Activated naive CD8-positive, alpha-beta T cell treated with anti-CD3 and anti-CD28 coated beads, Interleukin-2, amount 50 U/mL, for 24 hours (primary cell): ENCODE results near the gene COL4A1.
A peak's percentile ranks its signal among the peaks of the same experiment; 100 is the strongest.

Experiments used
- ATAC-seq: fragments of 150-1000 bp; cut with Tn5 transposase; one replicate; pipeline ENCODE4 v1.10.0; 2021
- DNase-seq: peaks from one replicate; pipeline ENCODE4 v3.0.0; 2021
- H3K27ac Mint-ChIP-seq: one replicate; pipeline ENCODE4 v1.8.0; 2021; ENCODE audit warnings: mild to moderate bottlenecking, mixed read lengths
- H3K27me3 Mint-ChIP-seq: one replicate; pipeline ENCODE4 v1.8.0; 2021; ENCODE audit warnings: mixed read lengths
- H3K36me3 Mint-ChIP-seq: one replicate; pipeline ENCODE4 v1.8.0; 2021; ENCODE audit warnings: low read depth, mixed read lengths
- H3K4me1 Mint-ChIP-seq: one replicate; pipeline ENCODE4 v1.8.0; 2021; ENCODE audit warnings: mixed read lengths
- H3K4me3 Mint-ChIP-seq: one replicate; pipeline ENCODE4 v1.8.0; 2021; ENCODE audit warnings: mild to moderate bottlenecking, moderate library complexity, mixed read lengths
- H3K9me3 Mint-ChIP-seq: one replicate; pipeline ENCODE4 v1.8.0; 2021; ENCODE audit warnings: mixed read lengths

COL4A1 gene

GRCh38 chr13:110301606-110302553 is 5.1 kb downstream of the COL4A1 start:
- ATAC-seq = no peak
- DNase-seq = no peak
- Mint-ChIP-seq H3K9me3 (no peaks in the 10 kb centered on the region), H3K27ac (no peak overlapping the region), H3K27me3 (peaks cover 71% of the 10 kb centered on the region), H3K36me3 (no peaks in the 10 kb centered on the region), H3K4me1 (peaks cover 6% of the 10 kb centered on the region), H3K4me3 (no peak overlapping the region)

GRCh38 chr13:110301083-110301482 is 5.9 kb downstream of the COL4A1 start:
- Mint-ChIP-seq H3K27me3 (peaks cover 67% of the 10 kb centered on the region), H3K4me1 (peaks cover 6% of the 10 kb centered on the region), H3K4me3 (no peak overlapping the region), H3K27ac (no peak overlapping the region), H3K36me3 (no peaks in the 10 kb centered on the region), H3K9me3 (no peaks in the 10 kb centered on the region)
- no peak for DNase-seq
- no peak for ATAC-seq

- no peak for DNase-seq
- H3K27me3 Mint-ChIP-seq = peaks cover 67% of the 10 kb centered on the region
These were observed 6.7 kb downstream of the COL4A1 start for GRCh38 chr13:110300090-110300815.

GRCh38 chr13:110299283-110299840 is 7.6 kb downstream of the COL4A1 start:
- H3K27me3 Mint-ChIP-seq = peaks cover 61% of the 10 kb centered on the region
- no peak overlapping the region for H3K27ac Mint-ChIP-seq
- no peak for ATAC-seq
- no peaks in the 10 kb centered on the region for H3K9me3 Mint-ChIP-seq
- H3K4me3 Mint-ChIP-seq = no peak overlapping the region
- H3K4me1 Mint-ChIP-seq = peaks cover 6% of the 10 kb centered on the region
- H3K36me3 Mint-ChIP-seq = no peaks in the 10 kb centered on the region
- no peak for DNase-seq

More at GRCh38 chr13:110300090-110300815, 6.7 kb downstream of the COL4A1 start:
- H3K9me3 Mint-ChIP-seq = no peaks in the 10 kb centered on the region
- H3K4me1 Mint-ChIP-seq = peaks cover 6% of the 10 kb centered on the region
- H3K36me3 Mint-ChIP-seq = no peaks in the 10 kb centered on the region
- no peak for ATAC-seq
- no peak overlapping the region for H3K4me3 Mint-ChIP-seq
- no peak overlapping the region for H3K27ac Mint-ChIP-seq

- ATAC-seq (peak; percentile 90), DNase-seq (peak; percentile 42)
- H3K27me3 Mint-ChIP-seq = peaks cover 54% of the 10 kb centered on the region
- no peak overlapping the region for H3K27ac Mint-ChIP-seq
- H3K36me3 Mint-ChIP-seq = no peaks in the 10 kb centered on the region
- no peaks in the 10 kb centered on the region for H3K9me3 Mint-ChIP-seq
- H3K4me3 Mint-ChIP-seq = no peak overlapping the region
- H3K4me1 Mint-ChIP-seq = peaks cover 6% of the 10 kb centered on the region
These were observed 8.3 kb downstream of the COL4A1 start for GRCh38 chr13:110298505-110299282.

- no peaks in the 10 kb centered on the region for H3K9me3 Mint-ChIP-seq
- no peak overlapping the region for H3K27ac Mint-ChIP-seq
- H3K27me3 Mint-ChIP-seq = peaks cover 49% of the 10 kb centered on the region
- H3K4me1 Mint-ChIP-seq = peaks cover 6% of the 10 kb centered on the region
- ATAC-seq = no peak
- no peak for DNase-seq
- H3K4me3 Mint-ChIP-seq = no peak overlapping the region
- no peaks in the 10 kb centered on the region for H3K36me3 Mint-ChIP-seq
These were observed 9.0 kb downstream of the COL4A1 start for GRCh38 chr13:110297766-110298504.

GRCh38 chr13:110297011-110297410 is 9.9 kb downstream of the COL4A1 start:
- peaks cover 46% of the 10 kb centered on the region for H3K27me3 Mint-ChIP-seq
- no peaks in the 10 kb centered on the region for H3K9me3 Mint-ChIP-seq
- H3K27ac Mint-ChIP-seq = no peak overlapping the region
- ATAC-seq (no peak), DNase-seq (no peak)
- peaks cover 6% of the 10 kb centered on the region for H3K4me1 Mint-ChIP-seq
- no peak overlapping the region for H3K4me3 Mint-ChIP-seq
- H3K36me3 Mint-ChIP-seq = no peaks in the 10 kb centered on the region

- Mint-ChIP-seq H3K4me3 (no peak overlapping the region), H3K9me3 (no peaks in the 10 kb centered on the region), H3K36me3 (no peaks in the 10 kb centered on the region), H3K27me3 (peaks cover 37% of the 10 kb centered on the region), H3K4me1 (peaks cover 6% of the 10 kb centered on the region), H3K27ac (no peak overlapping the region)
- no peak for DNase-seq
- ATAC-seq = no peak
These were observed 12.3 kb downstream of the COL4A1 start for GRCh38 chr13:110294622-110295021.

- peaks cover 6% of the 10 kb centered on the region for H3K4me1 Mint-ChIP-seq
- no peak overlapping the region for H3K4me3 Mint-ChIP-seq
- no peak for ATAC-seq
- H3K9me3 Mint-ChIP-seq = no peaks in the 10 kb centered on the region
- peaks cover 36% of the 10 kb centered on the region for H3K27me3 Mint-ChIP-seq
- no peak for DNase-seq
- no peak overlapping the region for H3K27ac Mint-ChIP-seq
- H3K36me3 Mint-ChIP-seq = no peaks in the 10 kb centered on the region
These were observed 12.8 kb downstream of the COL4A1 start for GRCh38 chr13:110294146-110294545.

- DNase-seq (no peak), ATAC-seq (no peak)
- Mint-ChIP-seq H3K27me3 (peaks cover 34% of the 10 kb centered on the region), H3K9me3 (no peaks in the 10 kb centered on the region), H3K4me3 (no peak overlapping the region), H3K36me3 (no peaks in the 10 kb centered on the region), H3K4me1 (peaks cover 3% of the 10 kb centered on the region), H3K27ac (no peak overlapping the region)
These were observed 13.3 kb downstream of the COL4A1 start for GRCh38 chr13:110293649-110294048.

GRCh38 chr13:110293037-110293436 is 13.9 kb downstream of the COL4A1 start:
- no peak overlapping the region for H3K27ac Mint-ChIP-seq
- no peaks in the 10 kb centered on the region for H3K4me1 Mint-ChIP-seq
- H3K4me3 Mint-ChIP-seq = no peak overlapping the region
- peaks cover 28% of the 10 kb centered on the region for H3K27me3 Mint-ChIP-seq
- H3K36me3 Mint-ChIP-seq = no peaks in the 10 kb centered on the region
- H3K9me3 Mint-ChIP-seq = no peaks in the 10 kb centered on the region
- ATAC-seq = no peak
- no peak for DNase-seq

GRCh38 chr13:110291286-110291685 is 15.7 kb downstream of the COL4A1 start:
- Mint-ChIP-seq H3K27me3 (peaks cover 22% of the 10 kb centered on the region), H3K4me1 (no peaks in the 10 kb centered on the region), H3K36me3 (no peaks in the 10 kb centered on the region), H3K9me3 (no peaks in the 10 kb centered on the region), H3K4me3 (no peak overlapping the region), H3K27ac (no peak overlapping the region)
- no peak for ATAC-seq
- no peak for DNase-seq

- Mint-ChIP-seq H3K36me3 (no peaks in the 10 kb centered on the region), H3K4me3 (no peak overlapping the region), H3K27me3 (peaks cover 19% of the 10 kb centered on the region), H3K27ac (no peak overlapping the region), H3K9me3 (no peaks in the 10 kb centered on the region), H3K4me1 (no peaks in the 10 kb centered on the region)
- ATAC-seq (no peak), DNase-seq (no peak)
These were observed 16.1 kb downstream of the COL4A1 start for GRCh38 chr13:110290826-110291225.

- H3K27me3 Mint-ChIP-seq = peaks cover 13% of the 10 kb centered on the region
- DNase-seq (no peak), ATAC-seq (no peak)
These were observed 16.8 kb downstream of the COL4A1 start for GRCh38 chr13:110290153-110290552.

More at GRCh38 chr13:110290153-110290552, 16.8 kb downstream of the COL4A1 start:
- Mint-ChIP-seq H3K4me3 (no peak overlapping the region), H3K27ac (no peak overlapping the region), H3K36me3 (no peaks in the 10 kb centered on the region), H3K9me3 (no peaks in the 10 kb centered on the region), H3K4me1 (no peaks in the 10 kb centered on the region)
